ENCODE results near the gene NPIPA1.
"Not testable (repeated sequence)": the region's sequence is repeated elsewhere in the genome, so short reads cannot be mapped to it uniquely, and the experiment has no call there.

The NPIPA1 gene

GRCh38 chr16:14978908-14979307 is 41.7 kb downstream of the NPIPA1 start:
- DNase-seq = not testable (repeated sequence)

GRCh38 chr16:14981234-14981633 is 44.0 kb downstream of the NPIPA1 start:
- not testable (repeated sequence) for DNase-seq

- not testable (repeated sequence) for DNase-seq
Observed at GRCh38 chr16:14982521-14982920, 45.3 kb downstream of the NPIPA1 start.

GRCh38 chr16:14988092-14988491 is 50.8 kb downstream of the NPIPA1 start:
- not testable (repeated sequence) for DNase-seq

DNA sequence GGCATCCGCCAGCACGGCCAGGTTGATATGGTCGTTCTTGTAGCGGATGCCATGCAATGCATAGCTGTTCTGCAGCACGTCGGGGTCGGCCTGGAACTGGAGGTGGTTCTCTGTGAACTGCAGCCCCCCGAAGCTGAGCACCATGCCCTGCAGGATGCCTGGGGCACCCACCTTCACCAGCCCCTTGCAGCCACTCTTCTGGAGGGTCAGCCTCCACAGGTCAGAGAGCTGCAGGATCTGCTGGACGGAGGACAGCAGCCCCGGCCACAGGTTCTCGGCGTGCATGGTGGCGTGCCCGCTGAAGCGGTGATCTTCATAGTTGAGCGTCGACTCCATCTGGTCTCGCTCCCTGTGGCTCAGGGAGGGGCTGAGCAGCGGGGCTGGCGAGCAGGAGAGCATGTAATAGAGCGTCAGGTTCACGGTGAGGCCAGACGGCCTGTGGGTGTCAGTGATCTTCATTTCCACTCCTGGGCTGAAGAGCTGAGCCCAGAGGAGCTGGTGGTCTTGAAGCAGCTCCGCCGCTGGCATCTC is 51.5 kb downstream of the NPIPA1 start:
- DNase-seq = peak; percentile 45

- DNase-seq = peak; percentile 48
Observed at GRCh38 chr16:14989291-14990281, 52.3 kb downstream of the NPIPA1 start.

GRCh38 chr16:14993277-14994151 is 56.3 kb downstream of the NPIPA1 start:
- not testable (repeated sequence) for DNase-seq

DNA sequence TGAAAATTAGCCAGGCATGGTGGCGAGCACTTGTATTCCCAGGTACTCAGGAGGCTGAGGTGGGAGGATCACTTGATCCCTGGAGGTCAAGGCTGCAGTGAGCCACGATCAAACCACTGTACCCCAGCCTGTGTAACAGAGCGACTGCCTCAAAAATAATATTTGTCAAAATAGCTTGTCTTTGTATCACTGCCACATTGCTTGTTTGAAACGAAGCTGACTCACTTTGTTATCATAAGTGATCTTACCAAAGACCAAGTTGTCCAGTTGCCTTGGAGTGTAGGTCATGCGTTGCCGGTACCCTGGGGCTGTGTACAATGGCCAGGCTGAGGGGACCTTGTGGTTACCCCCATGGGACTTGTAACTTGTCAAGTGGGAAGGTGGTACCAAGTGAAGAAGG is 59.5 kb downstream of the NPIPA1 start:
- DNase-seq = not testable (repeated sequence)

DNA sequence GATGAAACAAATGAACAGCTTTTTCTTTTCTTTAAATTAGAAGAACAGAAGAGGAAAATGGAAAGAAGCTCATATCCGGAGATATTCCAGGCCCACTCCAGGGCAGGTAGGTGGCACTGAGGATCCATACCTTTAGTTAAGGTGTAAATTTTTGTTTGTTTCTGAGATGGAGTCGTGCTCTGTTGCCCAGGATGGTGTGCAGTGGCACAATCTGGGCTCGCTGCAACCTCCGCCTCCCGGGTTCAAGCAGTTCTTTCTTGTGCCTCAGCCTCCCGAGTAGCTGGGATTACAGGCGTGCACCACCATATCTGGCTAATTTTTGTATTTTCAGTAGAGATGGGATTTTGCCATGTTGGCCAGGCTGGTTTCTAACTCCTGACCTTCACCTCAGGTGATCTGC is 61.1 kb downstream of the NPIPA1 start:
- not testable (repeated sequence) for DNase-seq

DNA sequence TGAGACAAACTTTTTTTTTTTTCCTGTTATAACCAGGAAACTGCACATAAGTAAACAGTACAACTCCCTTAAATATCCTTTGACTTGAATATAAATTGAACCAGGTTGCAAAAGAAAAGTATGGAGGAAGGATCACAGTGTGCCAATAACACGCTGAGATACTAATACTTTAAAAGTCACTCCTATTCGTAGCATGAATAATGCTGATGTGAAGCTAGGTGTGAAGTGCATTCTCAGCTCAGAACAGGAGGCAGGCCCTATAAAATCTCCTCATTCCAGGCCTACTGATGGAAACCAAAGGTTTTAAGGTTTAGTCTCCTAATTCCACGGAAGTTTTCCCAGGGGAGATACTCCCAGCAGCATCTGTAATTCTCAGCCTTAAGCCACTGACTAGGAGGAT is 62.6 kb downstream of the NPIPA1 start:
- DNase-seq = not testable (repeated sequence)

Data from right forelimb (tissue), 1 donor.